ENCODE data around the gene SDSL.

Gene SDSL

GRCh38 chr12:113469949-113470743 lies 48.0 kb downstream of the SDSL start:
- DNase-seq, result no peak

- no peak for DNase-seq
Measured at GRCh38 chr12:113470871-113471618, 48.9 kb downstream of the SDSL start.

GRCh38 chr12:113471619-113472171 lies 49.5 kb downstream of the SDSL start, which contains the start of gene LHX5:
LHX5 (minus strand) TSS chr12:113471871; CDS start chr12:113471498, 373 bp downstream.
- DNase-seq, result peak; percentile 8

- DNase-seq, result no peak
Measured at GRCh38 chr12:113472191-113473121, 50.3 kb downstream of the SDSL start.

- no peak for DNase-seq
Measured at GRCh38 chr12:113473400-113473799, 51.2 kb downstream of the SDSL start.

GRCh38 chr12:113473942-113474341 lies 51.8 kb downstream of the SDSL start:
- DNase-seq, result no peak

GRCh38 chr12:113474635-113475436 lies 52.7 kb downstream of the SDSL start:
- no peak for DNase-seq

- DNase-seq, result no peak
Measured at GRCh38 chr12:113475451-113476175, 53.4 kb downstream of the SDSL start.

- DNase-seq, result no peak
Measured at GRCh38 chr12:113476176-113476986, 54.2 kb downstream of the SDSL start.

GRCh38 chr12:113477171-113477841 lies 55.1 kb downstream of the SDSL start:
- no peak for DNase-seq

GRCh38 chr12:113477842-113478215 lies 55.6 kb downstream of the SDSL start:
- DNase-seq, result no peak

GRCh38 chr12:113478351-113479011 lies 56.3 kb downstream of the SDSL start:
- DNase-seq, result no peak

GRCh38 chr12:113479216-113479589 lies 57.0 kb downstream of the SDSL start:
- DNase-seq, result no peak

GRCh38 chr12:113479590-113480335 lies 57.6 kb downstream of the SDSL start:
- DNase-seq, result no peak

- DNase-seq, result no peak
Measured at GRCh38 chr12:113480336-113480971, 58.3 kb downstream of the SDSL start.

- DNase-seq, result no peak
Measured at GRCh38 chr12:113482334-113482733, 60.2 kb downstream of the SDSL start.

- DNase-seq, result no peak
Measured at GRCh38 chr12:113485330-113485729, 63.1 kb downstream of the SDSL start.

GRCh38 chr12:113486722-113487121 lies 64.5 kb downstream of the SDSL start:
- DNase-seq, result no peak
